ENCODE data around the gene IL9.

IL9 gene

GRCh38 chr5:135891791-135892190 lies 3.9 kb downstream of the IL9 start:
- DNase-seq (ENCODE audit: low spot score) (no peak), FAIRE-seq (no peak)

- DNase-seq (ENCODE audit: low spot score), result no peak
- no peak for FAIRE-seq
These were observed 4.4 kb downstream of the IL9 start for GRCh38 chr5:135891268-135891667.

GRCh38 chr5:135890867-135891266 lies 4.8 kb downstream of the IL9 start:
- FAIRE-seq (peak; percentile 96), DNase-seq (ENCODE audit: low spot score) (peak; percentile 89)

GRCh38 chr5:135890296-135890695 lies 5.3 kb downstream of the IL9 start:
- DNase-seq (ENCODE audit: low spot score) (no peak), FAIRE-seq (no peak)

- DNase-seq (ENCODE audit: low spot score) (no peak), FAIRE-seq (no peak)
These were observed 7.6 kb downstream of the IL9 start for GRCh38 chr5:135887881-135888614.

- FAIRE-seq (no peak), DNase-seq (ENCODE audit: low spot score) (peak; percentile 65)
These were observed 8.2 kb downstream of the IL9 start for GRCh38 chr5:135887447-135887864.

GRCh38 chr5:135886136-135886535 lies 9.5 kb downstream of the IL9 start:
- no peak for FAIRE-seq
- DNase-seq (ENCODE audit: low spot score), result no peak

GRCh38 chr5:135885031-135885430 lies 10.6 kb downstream of the IL9 start:
- no peak for FAIRE-seq
- no peak for DNase-seq (ENCODE audit: low spot score)

GRCh38 chr5:135883441-135883840 lies 12.2 kb downstream of the IL9 start:
- DNase-seq (ENCODE audit: low spot score) (no peak), FAIRE-seq (no peak)

GRCh38 chr5:135883026-135883425 lies 12.6 kb downstream of the IL9 start:
- FAIRE-seq, result no peak
- no peak for DNase-seq (ENCODE audit: low spot score)

- FAIRE-seq, result no peak
These were observed 13.8 kb downstream of the IL9 start for GRCh38 chr5:135881819-135882218.

GRCh38 chr5:135881244-135881643 lies 14.4 kb downstream of the IL9 start:
- no peak for DNase-seq (ENCODE audit: low spot score)
- FAIRE-seq, result no peak

More at GRCh38 chr5:135881819-135882218, 13.8 kb downstream of the IL9 start:
- DNase-seq (ENCODE audit: low spot score), result no peak

- FAIRE-seq, result no peak
- DNase-seq (ENCODE audit: low spot score), result no peak
These were observed 14.8 kb downstream of the IL9 start for GRCh38 chr5:135880801-135881200.

GRCh38 chr5:135880278-135880677 lies 15.4 kb downstream of the IL9 start:
- FAIRE-seq (no peak), DNase-seq (ENCODE audit: low spot score) (peak; percentile 22)

- DNase-seq (ENCODE audit: low spot score) (no peak), FAIRE-seq (no peak)
These were observed 16.1 kb downstream of the IL9 start for GRCh38 chr5:135879591-135879990.

GRCh38 chr5:135878156-135878620 lies 17.5 kb downstream of the IL9 start:
- peak; percentile 17 for DNase-seq (ENCODE audit: low spot score)
- peak; percentile 63 for FAIRE-seq

GRCh38 chr5:135877570-135878155 lies 18.0 kb downstream of the IL9 start:
- FAIRE-seq (no peak), DNase-seq (ENCODE audit: low spot score) (no peak)

- DNase-seq (ENCODE audit: low spot score) (no peak), FAIRE-seq (no peak)
These were observed 19.5 kb downstream of the IL9 start for GRCh38 chr5:135876146-135876545.

- no peak for DNase-seq (ENCODE audit: low spot score)
These were observed 20.1 kb downstream of the IL9 start for GRCh38 chr5:135875567-135875966.

GRCh38 chr5:135874461-135874860 lies 21.2 kb downstream of the IL9 start:
- no peak for DNase-seq (ENCODE audit: low spot score)
- no peak for FAIRE-seq

More at GRCh38 chr5:135875567-135875966, 20.1 kb downstream of the IL9 start:
- no peak for FAIRE-seq

GRCh38 chr5:135873831-135874230 lies 21.8 kb downstream of the IL9 start:
- DNase-seq (ENCODE audit: low spot score) (no peak), FAIRE-seq (no peak)

GRCh38 chr5:135871268-135871915 lies 24.2 kb downstream of the IL9 start:
- FAIRE-seq (no peak), DNase-seq (ENCODE audit: low spot score) (no peak)
